Hypothalamus (tissue), 51 donors: ENCODE measurements around the gene TUBB2B.
"Not testable (repeated sequence)": the region's sequence is repeated elsewhere in the genome, so short reads cannot be mapped to it uniquely, and the experiment has no call there.

Source experiments
- DNase-seq, 51 donors: peaks; one replicate each; lab custom pipeline; 2025; lab: John Stamatoyannopoulos, UW

Gene TUBB2B

DNA sequence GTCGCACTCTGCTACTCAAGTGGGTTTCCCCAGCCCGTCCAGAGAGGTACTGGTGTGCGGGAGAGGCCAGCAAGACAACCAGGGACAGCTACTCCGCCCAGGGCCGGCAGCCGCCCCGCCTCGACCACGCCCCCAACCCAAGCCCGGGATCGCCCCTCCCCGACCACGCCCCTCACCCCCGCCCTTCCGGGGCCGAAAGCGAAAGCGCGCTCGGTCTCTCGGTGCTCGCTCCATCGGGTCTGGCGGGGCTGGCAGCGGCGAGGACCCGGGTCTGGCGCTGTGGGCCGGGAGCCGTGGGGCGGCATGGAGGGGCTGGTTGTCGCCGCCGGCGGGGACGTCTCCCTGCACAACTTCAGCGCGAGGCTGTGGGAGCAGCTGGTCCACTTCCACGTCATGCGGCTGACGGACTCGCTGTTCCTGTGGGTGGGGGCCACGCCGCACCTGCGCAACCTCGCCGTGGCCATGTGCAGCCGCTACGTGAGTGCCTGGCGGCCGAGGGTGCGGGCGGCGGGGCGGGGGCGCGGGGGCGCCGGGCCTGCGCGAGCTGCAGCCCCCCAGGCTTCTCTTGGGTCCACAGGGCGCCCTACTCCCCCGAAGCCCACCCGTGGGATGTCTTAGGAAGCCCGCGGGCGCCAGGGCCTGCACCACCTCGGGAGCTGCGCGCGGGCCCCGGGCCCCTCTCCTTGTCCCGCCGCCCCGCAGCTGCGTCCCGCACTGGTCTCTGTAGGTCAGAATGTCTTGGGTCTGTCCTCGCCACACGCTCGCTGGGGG is 31.5 kb upstream of the TUBB2B start, which contains the start of gene PSMG4:
Gene PSMG4 (plus strand): TSS at position 228 of the 771 bp plus-strand sequence. CDS start 76 bp downstream, at position 304.
- peak; percentile 46 to 95 (median 89) for DNase-seq

DNA sequence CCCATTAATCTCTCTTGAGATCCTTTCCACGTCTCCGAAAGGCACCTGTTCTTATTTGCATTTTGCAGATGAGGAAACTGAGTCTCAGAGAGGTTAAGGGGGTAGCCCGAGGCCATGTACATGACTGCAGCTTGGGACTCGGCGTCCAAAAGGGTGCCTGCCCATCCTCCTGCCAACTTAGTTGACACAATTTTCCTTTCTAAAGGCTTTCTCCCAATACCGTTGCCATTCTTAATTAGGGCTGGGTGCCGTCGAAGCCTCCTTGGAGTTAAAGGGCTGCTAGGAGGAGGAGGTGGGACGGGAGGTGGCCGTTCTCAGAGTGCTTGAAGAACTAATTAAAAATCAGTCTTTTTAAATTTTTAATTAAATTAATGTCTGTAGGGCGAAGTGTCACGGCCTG is 30.7 kb upstream of the TUBB2B start:
- no peak for DNase-seq

DNA sequence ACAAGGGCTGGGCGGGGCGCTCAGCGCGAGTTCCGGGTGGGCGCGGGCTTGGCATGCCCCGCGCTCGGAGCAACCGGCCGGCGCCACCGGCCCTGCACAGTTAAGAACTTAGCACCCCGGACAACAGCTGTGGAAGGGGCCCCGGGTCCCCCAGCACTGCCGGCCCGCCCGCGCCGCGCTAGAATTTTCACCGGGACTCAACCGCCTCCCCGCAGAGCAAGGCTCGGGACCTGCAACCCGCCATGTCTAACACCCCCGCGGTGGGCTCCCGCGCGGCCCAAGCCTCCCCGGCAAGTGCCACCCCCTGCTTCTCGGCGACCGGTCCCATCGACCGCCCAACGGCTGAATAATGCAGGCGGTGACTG is 26.1 kb upstream of the TUBB2B start:
- no peak for DNase-seq

DNA sequence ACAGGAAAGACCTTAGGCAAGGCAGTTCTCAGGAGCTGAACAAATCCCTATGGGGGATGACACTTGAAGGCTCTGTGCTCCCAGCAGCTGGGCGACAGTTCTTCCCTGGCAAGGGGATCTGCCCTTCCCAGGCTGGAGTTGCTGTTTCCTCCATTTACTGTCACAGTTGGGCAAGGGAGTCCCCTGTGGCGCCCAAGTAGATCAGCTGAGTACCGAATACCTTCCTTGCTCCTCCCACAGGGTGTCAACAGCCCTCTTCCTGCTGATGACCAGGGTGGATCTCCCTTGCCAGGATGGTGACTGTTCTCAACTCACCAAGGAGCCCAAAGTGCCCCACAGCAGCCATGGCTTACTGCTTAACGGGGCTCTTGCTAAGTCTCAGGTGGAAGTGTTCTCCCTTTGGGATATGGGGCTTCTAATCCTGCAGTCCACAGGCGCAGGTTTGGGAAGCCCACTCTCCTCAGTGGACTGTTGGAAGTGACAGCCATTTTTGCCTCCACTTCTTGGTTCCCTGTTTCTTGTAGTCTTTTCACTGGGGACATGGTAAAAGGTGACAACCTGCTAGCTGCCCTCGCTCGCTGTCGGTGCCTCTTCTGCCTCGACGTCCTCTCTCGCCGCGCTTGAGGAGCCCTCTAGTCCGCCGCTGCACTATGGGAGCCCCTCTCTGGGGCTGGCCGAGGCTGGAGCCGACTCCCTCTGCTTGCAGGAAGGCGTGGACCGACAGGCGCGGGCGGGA is 25.6 kb upstream of the TUBB2B start:
- DNase-seq: no peak

DNA sequence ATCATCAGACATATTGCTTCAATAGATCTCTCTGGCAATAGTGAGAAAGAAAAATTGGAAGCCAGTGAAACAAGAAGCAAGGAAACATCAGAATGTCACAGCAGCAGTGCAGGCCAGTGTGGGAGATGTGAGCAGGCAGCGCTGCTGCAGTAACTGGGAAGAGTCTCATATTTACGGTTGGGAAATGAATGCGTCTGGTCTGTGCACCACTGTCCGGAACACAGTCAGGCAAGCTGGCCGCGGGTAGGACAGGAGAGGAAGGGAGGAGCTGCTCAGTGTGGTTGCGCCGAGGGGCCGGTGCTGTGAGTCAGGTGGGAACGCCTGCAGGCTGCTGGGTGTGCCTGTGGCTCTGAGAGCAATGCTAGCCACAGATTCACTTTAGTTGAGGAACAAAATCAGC is 24.9 kb upstream of the TUBB2B start:
- DNase-seq: no peak

DNA sequence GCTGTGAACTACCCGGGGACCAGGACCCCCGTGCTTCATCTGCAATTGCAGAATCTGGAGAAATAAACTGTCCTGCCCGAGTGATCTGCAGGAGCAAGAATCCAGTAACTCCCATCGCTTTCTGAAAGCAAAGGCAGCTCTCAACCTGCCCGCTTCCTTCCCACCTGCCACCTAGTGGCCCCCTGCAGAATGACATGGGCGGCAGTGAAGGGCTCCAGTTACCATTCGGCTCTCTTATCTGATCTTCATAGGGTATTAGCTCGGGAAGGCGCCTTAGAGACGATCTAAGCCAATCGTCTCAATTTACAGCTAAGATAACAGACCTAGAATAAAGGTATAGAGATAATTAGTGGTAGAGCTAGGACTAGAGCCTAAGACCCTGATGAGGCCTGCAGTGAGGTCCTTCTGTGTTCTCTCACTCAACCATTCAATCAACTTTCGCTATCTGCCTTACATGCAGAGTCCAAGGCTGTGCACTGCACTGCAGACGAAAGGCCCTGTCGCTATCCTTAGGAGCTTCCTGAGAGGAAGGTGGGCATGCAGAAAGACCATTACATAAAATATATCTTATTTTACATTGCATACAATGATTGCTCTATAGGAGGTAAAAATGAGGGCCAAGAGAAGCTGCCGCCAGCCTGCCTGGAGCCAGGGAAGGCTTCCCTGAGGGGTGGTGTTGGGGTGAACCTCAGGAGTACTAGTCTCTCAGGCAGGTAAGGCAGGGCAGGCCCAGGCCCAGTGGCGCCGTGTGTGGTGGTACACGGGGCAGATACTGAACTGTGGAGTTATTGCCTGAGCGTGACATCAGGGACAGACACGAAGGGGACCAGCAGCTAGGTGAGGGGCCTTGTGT is 24.2 kb upstream of the TUBB2B start:
- DNase-seq: peak in 46 of 51 donors; percentile 23 to 84 (median 68)

DNA sequence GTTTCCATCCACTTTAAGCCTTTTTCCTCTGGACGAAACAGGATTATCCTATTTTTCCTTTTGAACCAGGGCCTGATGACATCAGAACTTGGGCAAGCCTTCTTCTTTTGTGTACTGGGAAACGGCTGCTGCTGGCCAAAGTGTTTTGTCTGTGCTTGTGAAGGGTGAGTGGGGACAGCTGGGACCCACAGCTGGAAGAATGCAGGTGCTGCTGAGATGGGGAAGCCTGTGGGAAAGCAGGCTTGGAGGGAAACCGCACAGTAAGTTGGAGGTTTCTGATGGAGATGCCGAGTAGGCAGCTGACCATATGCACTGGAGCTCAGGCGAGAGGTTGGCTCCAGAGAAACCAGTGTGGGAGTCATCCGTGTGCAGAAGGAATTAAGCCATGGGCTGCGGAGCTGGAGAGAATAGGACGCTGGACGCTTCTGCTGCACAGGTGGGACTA is 22.8 kb upstream of the TUBB2B start:
- DNase-seq: peak in 13 of 51 donors; percentile 10 to 57 (median 27)

DNA sequence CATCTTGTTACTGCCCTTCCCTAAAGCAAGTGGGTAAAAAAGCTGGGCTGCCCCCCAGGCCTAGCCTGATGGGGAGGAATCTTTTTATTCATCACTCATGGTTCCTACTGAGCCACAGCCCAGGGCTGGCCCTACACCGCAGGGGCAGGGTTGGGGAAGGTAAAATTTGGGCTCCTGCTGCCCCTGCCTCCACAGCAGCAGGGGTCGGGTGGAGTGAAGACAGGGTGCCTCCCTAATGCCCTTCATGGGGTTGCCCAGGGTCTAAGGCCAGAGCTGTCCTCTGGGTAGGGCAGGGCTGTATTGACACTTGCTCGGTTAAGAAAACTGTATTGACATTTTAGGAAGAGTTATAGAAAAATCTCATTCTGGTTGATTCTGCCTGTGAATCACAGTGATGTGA is 22.4 kb upstream of the TUBB2B start:
- no peak for DNase-seq

DNA sequence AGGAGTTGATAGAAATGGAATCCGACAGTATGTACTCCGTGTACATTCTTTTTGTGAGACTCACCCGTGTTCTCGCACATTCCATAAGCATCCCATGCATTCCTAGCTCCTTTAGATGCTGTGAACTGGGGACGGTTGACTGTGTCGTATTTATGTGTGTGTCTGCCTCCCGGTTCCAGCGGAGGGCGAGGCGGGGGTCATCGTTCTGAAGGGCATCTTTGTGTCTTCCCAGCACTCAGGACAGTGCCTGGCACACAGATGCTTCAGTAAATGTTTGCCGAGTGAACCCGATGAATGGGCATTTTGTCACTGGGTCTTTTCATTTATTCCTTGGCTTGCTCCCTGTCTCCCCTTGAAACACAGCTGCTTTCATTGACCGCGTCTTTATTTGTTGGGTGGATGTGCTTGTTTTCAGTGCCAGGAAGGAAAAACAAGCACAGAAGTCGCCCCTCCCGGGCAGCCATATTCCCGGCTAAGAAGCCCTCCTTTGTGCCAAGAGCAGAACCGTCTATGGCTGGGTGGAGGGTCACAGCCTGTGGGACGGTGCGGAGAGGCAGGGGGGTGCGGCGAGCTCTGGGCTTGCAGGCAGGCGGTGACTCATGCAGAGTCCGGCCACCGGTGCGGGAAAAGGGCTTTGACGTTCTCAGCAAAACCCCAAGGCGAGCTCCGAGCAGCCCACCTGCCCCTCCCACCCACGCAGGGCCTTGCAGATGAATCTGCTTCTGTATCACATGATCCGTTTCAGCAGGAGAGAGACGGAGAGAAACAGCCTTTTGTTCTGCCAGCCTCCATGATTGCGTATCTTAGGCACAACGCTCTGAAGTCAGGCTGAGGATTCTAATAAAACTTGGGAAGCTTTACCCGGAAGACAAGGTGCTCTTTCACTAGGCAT is 20.0 kb upstream of the TUBB2B start:
- peak; percentile 47 to 98 (median 88) for DNase-seq

DNA sequence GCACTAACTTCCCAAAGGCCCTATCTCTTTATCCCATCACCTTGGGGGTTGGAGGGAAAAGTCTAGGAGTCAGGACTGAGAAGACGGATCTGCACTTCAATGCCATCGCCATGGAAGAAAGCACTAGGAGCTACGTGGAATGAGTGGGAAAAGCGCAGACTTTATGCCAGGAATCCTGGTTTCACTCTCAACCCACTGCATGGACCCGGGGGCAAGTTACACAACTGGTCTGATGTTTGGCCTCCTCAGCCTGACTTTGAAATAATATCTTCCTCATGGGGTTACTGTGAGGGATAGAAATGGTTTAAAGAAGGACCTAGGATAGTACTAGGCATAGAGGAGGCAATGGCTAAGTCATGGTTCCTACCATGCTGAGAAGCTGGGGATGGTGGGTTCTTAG is 17.8 kb upstream of the TUBB2B start:
- DNase-seq: no peak

DNA sequence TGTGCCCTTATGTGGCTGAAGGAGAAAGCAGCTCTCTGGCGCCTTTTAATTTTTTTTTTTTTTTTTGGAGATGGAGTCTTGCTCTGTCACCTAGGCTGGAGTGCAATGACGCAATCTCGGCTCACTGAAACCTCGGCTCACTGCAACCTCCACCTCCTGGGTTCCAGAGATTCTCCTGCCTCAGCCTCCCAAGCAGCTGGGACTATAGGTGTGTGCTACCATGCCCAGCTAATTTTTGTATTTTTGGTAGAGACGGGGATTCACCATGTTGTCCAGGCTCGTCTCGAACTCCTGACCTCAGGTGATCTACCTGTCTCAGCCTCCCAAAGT is 17.3 kb upstream of the TUBB2B start:
- not testable (repeated sequence) for DNase-seq

DNA sequence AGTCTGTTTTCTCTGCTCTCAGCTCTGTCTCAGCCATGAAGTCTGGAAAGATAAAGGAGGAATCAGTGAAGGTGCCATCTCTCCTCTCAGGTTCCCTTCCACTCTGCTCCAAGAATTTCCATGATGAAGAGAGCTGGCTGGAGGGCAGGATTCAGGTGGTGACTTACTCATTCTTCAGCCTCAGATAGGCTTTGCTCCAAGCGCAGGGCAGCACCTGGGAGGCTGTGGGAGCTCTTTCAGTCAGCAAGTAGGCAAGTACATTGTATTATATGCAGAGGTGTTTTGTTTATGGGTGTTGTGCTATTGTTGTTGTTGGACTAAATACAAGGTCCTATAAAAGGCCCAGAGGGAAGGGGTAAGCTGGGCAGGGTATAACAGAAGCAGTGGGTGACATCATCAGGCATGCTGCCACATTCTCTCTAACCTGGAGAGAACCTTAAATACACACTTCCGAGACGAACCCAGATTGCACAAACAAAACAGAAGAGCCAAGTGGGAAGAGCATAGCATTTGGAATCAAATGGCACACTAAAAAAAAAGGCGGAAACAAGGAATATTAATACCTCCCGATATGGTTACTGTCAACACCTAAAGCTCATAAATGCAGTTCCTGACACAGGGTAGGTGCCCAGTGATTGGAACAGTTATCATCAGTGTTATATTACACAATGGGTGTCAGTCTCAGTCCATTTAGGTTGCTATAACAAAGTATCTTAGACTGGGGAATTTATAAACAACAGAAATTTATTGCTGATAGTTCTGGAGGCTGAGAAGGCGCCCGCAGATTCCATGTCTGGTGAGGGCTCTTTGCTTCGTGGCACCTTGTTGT is 16.8 kb upstream of the TUBB2B start:
- DNase-seq: no peak

DNA sequence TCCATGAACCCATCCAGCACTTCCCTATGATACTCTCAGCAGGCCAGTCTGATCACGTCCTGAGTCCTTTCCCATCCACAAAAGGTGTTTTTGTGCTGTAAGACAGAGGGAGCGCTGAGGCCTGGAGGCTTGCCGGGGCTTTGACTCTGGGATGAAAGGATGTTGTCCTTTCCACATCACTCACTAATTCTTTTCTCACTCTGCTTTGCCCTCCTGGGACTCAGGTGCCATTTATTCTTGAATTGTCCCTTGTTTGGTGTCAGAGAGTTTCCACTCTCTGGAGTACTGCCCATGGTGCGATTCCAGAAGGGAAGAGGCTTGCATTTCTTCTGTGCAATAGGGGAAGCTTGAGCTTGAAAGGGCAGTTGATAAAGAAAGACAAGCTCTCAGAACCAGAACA is 15.3 kb upstream of the TUBB2B start:
- no peak for DNase-seq

DNA sequence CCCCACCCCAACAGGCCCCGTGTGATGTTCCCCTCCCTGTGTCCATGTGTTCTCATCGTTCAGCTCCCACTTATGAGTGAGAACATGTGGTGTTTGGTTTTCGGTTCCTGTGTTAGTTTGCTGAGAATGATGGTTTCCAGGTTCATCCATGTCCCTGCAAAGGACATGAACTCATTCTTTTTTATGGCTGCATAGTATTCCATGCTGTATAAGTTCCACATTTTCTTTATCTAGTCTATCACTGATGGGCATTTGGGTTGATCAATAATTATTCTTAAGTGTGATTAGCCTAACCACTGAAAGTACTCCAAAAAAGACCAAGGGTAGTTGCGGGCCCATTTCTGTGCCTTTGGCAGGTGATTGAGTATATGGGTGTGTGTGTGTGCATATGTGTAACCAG is 14.3 kb upstream of the TUBB2B start:
- not testable (repeated sequence) for DNase-seq

DNA sequence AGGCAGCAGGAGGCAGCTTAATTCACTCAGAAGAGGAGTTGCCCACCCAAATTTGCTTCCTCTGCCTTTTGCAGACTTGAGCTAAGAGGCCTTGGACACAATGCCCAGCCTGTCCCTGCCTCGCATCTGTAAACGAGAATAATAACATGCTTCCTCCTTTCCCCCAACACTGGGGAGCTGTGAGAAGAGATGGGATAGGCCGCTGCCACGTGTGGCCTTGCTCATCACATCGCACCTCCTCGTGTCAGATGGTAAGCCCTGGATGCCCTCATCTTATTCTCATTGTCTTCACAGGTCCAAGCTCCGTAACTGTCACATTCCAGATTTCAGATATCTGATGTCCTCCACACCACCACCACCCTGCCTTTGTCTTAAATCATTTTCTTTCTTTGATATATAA is 13.1 kb upstream of the TUBB2B start:
- DNase-seq: no peak

DNA sequence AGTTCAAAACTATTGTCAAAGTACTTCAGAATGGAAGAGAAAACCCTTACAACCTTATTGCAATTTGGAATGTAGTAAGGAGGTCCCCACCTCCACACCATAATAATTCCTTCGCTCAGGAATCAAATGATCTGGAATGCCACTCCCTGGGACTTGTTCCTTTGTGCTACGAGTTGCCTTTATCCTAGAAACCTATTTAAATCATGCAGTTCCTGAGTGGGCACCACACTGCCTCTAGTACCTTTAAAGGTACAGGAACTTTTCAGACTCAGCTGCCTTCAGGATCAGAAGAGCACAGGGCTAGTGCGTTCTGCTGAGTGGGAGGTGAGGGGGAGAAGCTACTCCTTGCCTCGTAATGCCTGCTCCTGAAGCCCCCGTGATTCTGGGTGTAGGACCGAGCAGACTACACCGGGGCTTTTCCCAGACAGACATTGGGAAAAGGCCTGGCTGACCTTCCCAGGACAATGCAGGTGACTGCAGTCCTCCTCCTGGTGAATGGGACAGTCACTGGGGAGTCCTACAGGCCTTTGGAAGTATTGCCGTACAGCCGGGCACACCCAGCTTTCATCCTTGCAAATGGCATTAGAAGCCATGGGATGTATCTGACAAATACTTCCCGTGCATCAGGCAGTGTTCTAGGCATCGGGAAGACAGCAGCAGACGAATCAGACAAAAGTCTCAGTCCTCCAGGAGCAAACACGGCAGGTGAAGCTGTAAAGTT is 11.8 kb upstream of the TUBB2B start:
- no peak for DNase-seq

DNA sequence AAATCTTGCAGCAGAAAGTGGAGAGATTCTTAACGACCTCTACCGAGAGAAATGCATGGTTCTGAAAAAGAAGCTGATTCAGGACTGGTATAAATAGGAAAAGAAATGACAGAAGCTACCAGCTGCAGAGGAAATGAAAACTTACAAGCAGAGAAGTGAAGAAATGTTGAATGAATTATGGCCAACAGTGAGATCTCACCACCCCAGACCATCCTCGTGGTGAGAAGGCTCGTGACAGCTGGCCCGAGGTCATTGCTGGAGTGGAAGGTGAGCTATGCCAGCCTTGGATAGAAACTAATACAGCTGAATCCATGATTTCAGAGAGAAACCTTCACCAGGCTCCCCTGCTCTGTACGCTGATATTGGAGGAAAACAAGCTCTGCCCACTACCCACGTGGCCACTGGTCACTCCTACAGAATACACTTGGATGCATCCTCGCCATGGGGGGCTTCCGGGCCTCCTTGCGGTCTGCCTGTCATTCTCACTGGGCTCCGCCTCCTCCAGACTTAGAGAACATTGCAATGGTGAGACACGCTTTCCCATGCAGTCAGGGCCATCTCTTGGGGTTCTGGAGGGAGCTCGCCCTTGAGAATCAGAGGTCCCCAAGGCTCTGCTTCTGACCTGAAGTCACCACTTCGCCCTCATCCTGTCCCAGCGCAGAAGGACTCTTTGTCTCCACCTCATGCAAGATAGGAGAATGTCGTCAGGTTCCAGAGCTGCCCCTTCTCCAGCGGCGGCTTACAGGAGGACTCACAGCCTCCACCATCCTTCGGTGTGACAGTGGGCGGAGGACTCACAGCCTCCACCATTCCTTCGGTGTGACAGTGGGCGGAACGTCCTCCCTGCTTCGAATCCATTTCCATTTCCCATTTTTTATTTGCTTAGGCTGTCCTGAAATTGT is 10.6 kb upstream of the TUBB2B start:
- no peak for DNase-seq

DNA sequence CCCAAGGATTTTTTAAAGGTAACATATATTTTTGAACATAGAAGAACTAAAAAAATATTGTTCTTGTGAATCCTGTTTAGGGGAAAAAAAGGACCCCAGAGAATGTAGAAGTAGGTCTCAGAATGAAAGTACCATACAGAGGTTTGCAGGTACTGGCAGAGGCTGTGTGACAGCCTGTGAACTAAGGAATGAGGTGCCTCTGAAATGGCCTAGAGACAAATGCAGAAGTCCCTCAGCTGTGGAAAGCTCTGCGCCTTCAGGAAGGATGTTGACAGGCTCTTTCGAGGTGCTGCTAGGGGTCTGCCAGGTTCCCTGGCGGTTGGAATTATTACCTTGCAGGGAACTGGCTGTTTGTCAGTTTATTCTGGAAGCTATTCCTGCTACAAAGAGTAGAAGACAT is 8.6 kb upstream of the TUBB2B start:
- no peak for DNase-seq
